HL-60 (cell line): ENCODE data around the gene GID8.

Experiments used
- DNase-seq, 2 experiments: peaks; one replicate each; pipeline ENCODE4 v3.0.0-alpha.2; 2010 to 2020; ENCODE audit warnings: low read depth in 1 of 2, low spot score in 1 of 2
- H3K27ac ChIP-seq: fragments of 250-450 bp; sonication (Bioruptor Pico); replicated peaks from 2 replicates; pipeline ENCODE4 v1.5.1; 2020; ENCODE audit warnings: mild to moderate bottlenecking, moderate library complexity
- H3K27me3 ChIP-seq: fragments of 250-450 bp; sonication (Bioruptor Pico); 2 replicates; pipeline ENCODE4 v1.5.1; 2021; ENCODE audit warnings: mild to moderate bottlenecking, moderate library complexity; ENCODE audit not compliant: insufficient read depth, poor library complexity, severe bottlenecking
- H3K4me3 ChIP-seq: replicated peaks from 2 replicates; pipeline ENCODE4 v1.5.1; 2011; ENCODE audit warnings: mild to moderate bottlenecking, control low read depth, low read length; ENCODE audit not compliant: insufficient read depth
- CTCF ChIP-seq: IDR thresholded peaks from one replicate; pipeline ENCODE4 v1.5.1; 2011; ENCODE audit warnings: low read length, control low read depth, inconsistent platforms; ENCODE audit not compliant: insufficient read depth
- GABPA ChIP-seq: IDR thresholded peaks from 2 replicates; pipeline ENCODE4 v1.6.1; 2012; ENCODE audit warnings: low read depth
- POLR2AphosphoS5 ChIP-seq: IDR thresholded peaks from 2 replicates; pipeline ENCODE4 v1.6.1; 2012; ENCODE audit warnings: low read depth
- REST ChIP-seq: IDR thresholded peaks from 2 replicates; pipeline ENCODE4 v1.6.1; 2012; ENCODE audit warnings: low read depth; ENCODE audit not compliant: insufficient replicate concordance
- SPI1 ChIP-seq: IDR thresholded peaks from 2 replicates; pipeline ENCODE4 v1.6.1; 2012; ENCODE audit warnings: low read depth, mild to moderate bottlenecking, borderline replicate concordance

GID8 gene

GRCh38 chr20:62925420-62926228 lies 12.3 kb upstream of the GID8 start:
- TF ChIP-seq CTCF (no peak), GABPA (no peak), POLR2AphosphoS5 (no peak), SPI1 (no peak; the same call in 1 of the 2 replicates), REST (no peak)
- Histone ChIP-seq H3K27me3 (no peaks in the 10 kb centered on the region), H3K27ac (peak overlapping the region; percentile 92), H3K4me3 (peak overlapping the region; percentile 80)
- peak in 1 of 2 experiments; percentile 29 for DNase-seq

GRCh38 chr20:62926229-62927127 lies 11.5 kb upstream of the GID8 start, which contains the start of gene DIDO1:
Gene DIDO1, minus strand, starts transcription at chr20:62926505.
- peak within 1 kb of the TSS; percentile 92 for H3K27ac ChIP-seq
- H3K27me3 ChIP-seq: no peaks in the 10 kb centered on the region
- peak; percentile 76 to 85 for DNase-seq
- TF ChIP-seq CTCF (peak; percentile 30), SPI1 (no peak), GABPA (no peak), POLR2AphosphoS5 (0 out of 2 replicates have a peak, but pooled peaks have one; percentile 36)
- peak within 1 kb of the TSS; percentile 80 for H3K4me3 ChIP-seq

GRCh38 chr20:62927128-62927705 lies 10.7 kb upstream of the GID8 start:
- no peak overlapping the region for H3K27ac ChIP-seq
- no peak for TF ChIP-seq REST
- TF ChIP-seq SPI1: no peak
- no peak for TF ChIP-seq GABPA
- TF ChIP-seq CTCF: no peak
- no peak for TF ChIP-seq POLR2AphosphoS5
- H3K27me3 ChIP-seq: no peaks in the 10 kb centered on the region
- DNase-seq: no peak
- peak overlapping the region; percentile 80; the same call in 1 of the 2 replicates for H3K4me3 ChIP-seq
